Smooth muscle cell (in vitro differentiated cells): Measurements from ENCODE around the gene KRTAP5-2. TPM values are rescaled to one million over a fixed set of nuclear protein-coding genes. Genes with fewer than 3 reads are reported as not detected.

Experiments used
- DNase-seq: peaks from one replicate; lab custom pipeline; 2025; ENCODE audit not compliant: unreplicated experiment; lab: John Stamatoyannopoulos, UW
- H2AFZ ChIP-seq: fragments of 200-600 bp; sonication (generic); 2 replicates; pipeline ENCODE4 v1.6.0; 2016; ENCODE audit warnings: antibody characterized with exemption, low read depth, mild to moderate bottlenecking
- H3F3A ChIP-seq: fragments of 200-600 bp; sonication (generic); 2 replicates; pipeline ENCODE4 v1.6.0; 2017; ENCODE audit warnings: antibody characterized with exemption, low read depth
- H3K27ac ChIP-seq: fragments of 200-600 bp; sonication (generic); 2 replicates; pipeline ENCODE4 v1.5.1; 2016; ENCODE audit warnings: low read depth, mild to moderate bottlenecking
- H3K27me3 ChIP-seq: fragments of 200-600 bp; sonication (generic); 2 replicates; pipeline ENCODE4 v1.6.1; 2016; ENCODE audit warnings: low read depth, mild to moderate bottlenecking
- H3K36me3 ChIP-seq: fragments of 200-600 bp; sonication (generic); 2 replicates; pipeline ENCODE4 v1.5.1; 2016; ENCODE audit warnings: low read depth
- H3K4me1 ChIP-seq: fragments of 200-600 bp; sonication (generic); 2 replicates; pipeline ENCODE4 v1.5.1; 2016; ENCODE audit warnings: low read depth
- H3K4me2 ChIP-seq: fragments of 200-600 bp; sonication (generic); 2 replicates; pipeline ENCODE4 v1.6.0; 2016; ENCODE audit warnings: mild to moderate bottlenecking
- H3K4me3 ChIP-seq: fragments of 200-600 bp; sonication (generic); 2 replicates; pipeline ENCODE4 v1.5.1; 2016; ENCODE audit warnings: mild to moderate bottlenecking
- H3K79me2 ChIP-seq: fragments of 200-600 bp; sonication (generic); 2 replicates; pipeline ENCODE4 v1.6.0; 2016; ENCODE audit warnings: low read depth, mild to moderate bottlenecking
- H3K9ac ChIP-seq: fragments of 200-600 bp; sonication (generic); 2 replicates; pipeline ENCODE4 v1.6.0; 2016; ENCODE audit warnings: low read depth
- H3K9me3 ChIP-seq: fragments of 200-600 bp; sonication (generic); replicated peaks from 2 replicates; pipeline ENCODE4 v1.5.1; 2016; ENCODE audit warnings: low read depth
- H4K20me1 ChIP-seq: fragments of 200-600 bp; sonication (generic); 2 replicates; pipeline ENCODE4 v1.6.0; 2016; ENCODE audit warnings: low read depth
- CTCF ChIP-seq: fragments of 200-600 bp; sonication (generic); IDR thresholded peaks from 2 replicates; pipeline ENCODE4 v1.5.1; 2017; ENCODE audit warnings: borderline replicate concordance, mild to moderate bottlenecking, antibody characterized with exemption; ENCODE audit not compliant: insufficient read depth, poor library complexity, severe bottlenecking
- WGBS: methylation state at CpG from one replicate; pipeline ENCODE4 v1.1.7; 2016; ENCODE audit warnings: low lambda C conversion rate; 5-methylcytosine and 5-hydroxymethylcytosine counted together
- polyA plus RNA-seq: library from polyadenylated mRNA; unstranded; fragments of >200 nt; fragmentation: Nextera tagmentation; extraction: Ambion mirVana; gene quantifications from 2 replicates; pipeline ENCODE4 v1.2.1, GENCODE V29; 2016
- total RNA-seq: library from RNA; depleted of rRNA; stranded (reverse); fragments of >200 nt; gene quantifications from 2 replicates; pipeline ENCODE4 v1.2.3, GENCODE V29; 2014

Gene KRTAP5-2
- total and polyA plus RNA-seq, 2 experiments from 2014 or later = 0.14 TPM; not detected in 1

GRCh38 chr11:1558775-1559110 lies 39.4 kb downstream of the KRTAP5-2 start:
- no peak for DNase-seq
- no peak overlapping the region for H3K9ac ChIP-seq
- no peak overlapping the region for H2AFZ ChIP-seq
- H3K4me2 ChIP-seq = no peak overlapping the region
- no peaks in the 10 kb centered on the region for H3K36me3 ChIP-seq
- H3K79me2 ChIP-seq = no peaks in the 10 kb centered on the region
- peaks cover 11% of the 10 kb centered on the region for H3K4me1 ChIP-seq
- H3K27ac ChIP-seq = no peak overlapping the region
- WGBS = 83% methylated on average over 12 of the region's 12 CpGs
- H3K4me3 ChIP-seq = no peak overlapping the region
- H4K20me1 ChIP-seq = peaks cover 71% of the 10 kb centered on the region
- no peak for TF ChIP-seq CTCF
- no peaks in the 10 kb centered on the region for H3K9me3 ChIP-seq
- H3F3A ChIP-seq = no peaks in the 10 kb centered on the region
- peaks cover 3% of the 10 kb centered on the region for H3K27me3 ChIP-seq

DNA sequence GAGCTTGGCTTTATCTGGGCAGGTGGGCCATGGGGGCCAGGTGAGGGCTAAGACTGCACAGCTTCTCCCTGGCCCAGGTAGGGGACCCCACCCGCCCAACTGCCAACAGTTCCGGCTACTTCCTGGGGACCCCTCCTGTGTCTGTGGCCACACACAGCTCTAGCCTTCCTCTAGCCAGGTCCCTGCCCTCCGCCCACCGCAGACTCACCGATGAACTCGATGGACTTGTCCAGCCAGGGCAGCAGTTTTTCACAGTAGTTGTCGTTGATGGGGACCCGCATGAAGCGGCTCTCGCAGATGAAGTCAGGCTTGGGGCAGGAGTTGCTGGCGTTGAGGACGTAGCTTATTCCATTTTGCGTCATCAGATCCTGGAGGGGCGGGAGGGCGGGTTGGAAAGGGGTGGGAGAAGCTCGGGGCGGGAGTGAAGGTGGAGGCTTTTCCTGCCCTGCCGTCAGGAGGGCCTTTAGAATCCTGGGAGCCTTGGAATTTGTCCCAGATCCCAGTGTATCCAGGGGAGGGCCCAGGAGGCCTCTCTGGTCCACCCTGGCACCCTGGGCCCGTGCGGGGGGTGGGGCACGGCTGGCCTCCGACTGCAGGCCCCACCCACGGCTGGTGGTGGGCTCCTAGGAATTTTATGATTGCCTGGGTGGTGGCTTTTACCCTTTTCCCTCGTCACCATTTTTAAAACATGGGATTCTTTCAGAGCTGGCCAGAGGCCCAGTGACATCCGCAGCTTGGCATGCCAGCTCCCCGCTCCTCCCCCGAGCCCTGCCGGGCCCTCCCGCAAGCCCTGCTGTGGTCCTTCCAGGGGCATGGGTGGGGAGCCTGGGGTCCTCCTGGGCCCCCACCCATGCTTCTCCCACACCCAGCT lies 40.0 kb downstream of the KRTAP5-2 start:
- Histone ChIP-seq H4K20me1 (peaks cover 64% of the 10 kb centered on the region), H2AFZ (no peak overlapping the region), H3K9me3 (no peaks in the 10 kb centered on the region), H3K4me1 (peaks cover 11% of the 10 kb centered on the region), H3K36me3 (no peaks in the 10 kb centered on the region), H3K27me3 (peaks cover 3% of the 10 kb centered on the region), H3K4me3 (no peak overlapping the region), H3K27ac (no peak overlapping the region), H3K4me2 (no peak overlapping the region), H3K79me2 (no peaks in the 10 kb centered on the region), H3K9ac (no peak overlapping the region), H3F3A (no peaks in the 10 kb centered on the region)
- no peak for DNase-seq
- WGBS = 69% methylated on average over 26 of the region's 29 CpGs
- no peak for TF ChIP-seq CTCF

DNA sequence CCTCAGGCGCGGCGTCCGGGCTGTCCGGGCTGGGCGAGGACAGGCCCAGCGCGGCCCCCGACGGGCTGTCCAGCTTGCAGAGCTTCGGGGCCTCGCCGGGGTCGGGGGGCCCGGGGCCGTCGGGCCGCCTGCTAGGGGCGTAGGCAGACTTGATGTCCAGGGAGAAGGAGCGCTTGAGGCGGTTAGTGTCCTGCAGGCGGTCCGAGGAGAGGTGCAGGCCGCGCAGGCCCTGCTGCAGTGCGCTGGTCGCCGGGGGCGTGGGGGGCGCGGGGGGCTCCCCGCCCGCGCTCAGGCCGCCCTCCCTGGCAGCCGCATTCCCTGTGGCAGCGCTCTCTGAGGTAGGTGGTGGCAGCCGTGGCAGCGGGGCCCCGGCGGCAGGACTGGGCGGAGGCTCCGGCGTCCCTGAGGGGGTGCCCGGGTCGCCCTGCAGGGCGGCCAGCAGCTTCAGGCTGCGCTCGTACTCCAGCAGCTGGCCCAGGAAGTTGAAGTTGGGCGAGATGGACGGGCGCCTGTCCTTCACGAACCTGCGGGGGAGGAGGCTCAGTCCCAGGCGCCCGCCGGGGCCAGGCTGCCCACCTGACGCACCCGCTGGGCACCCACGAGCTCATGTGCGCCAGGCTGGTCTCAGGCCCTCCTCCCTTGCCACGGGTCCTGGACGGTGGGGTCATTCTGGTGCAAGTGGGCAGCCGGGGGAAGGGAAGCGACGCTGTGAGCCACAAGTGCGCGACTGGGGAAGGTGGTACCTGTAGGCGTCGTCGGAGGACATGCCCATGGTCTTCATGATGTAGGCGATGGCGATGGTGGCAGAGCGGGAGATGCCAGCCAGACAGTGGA lies 40.8 kb downstream of the KRTAP5-2 start:
- H3K27me3 ChIP-seq = peaks cover 3% of the 10 kb centered on the region
- 97% methylated on average over 37 of the region's 74 CpGs for WGBS
- H3K36me3 ChIP-seq = no peaks in the 10 kb centered on the region
- no peaks in the 10 kb centered on the region for H3F3A ChIP-seq
- H3K4me2 ChIP-seq = no peak overlapping the region
- peaks cover 11% of the 10 kb centered on the region for H3K4me1 ChIP-seq
- no peak for DNase-seq
- H3K9ac ChIP-seq = no peak overlapping the region
- no peak for TF ChIP-seq CTCF
- H4K20me1 ChIP-seq = peaks cover 56% of the 10 kb centered on the region
- no peak overlapping the region for H3K27ac ChIP-seq
- no peak overlapping the region for H2AFZ ChIP-seq
- no peaks in the 10 kb centered on the region for H3K9me3 ChIP-seq
- no peaks in the 10 kb centered on the region for H3K79me2 ChIP-seq
- no peak overlapping the region for H3K4me3 ChIP-seq
